Right lobe of liver (tissue), 4 donors: ENCODE results near the gene FGD5.

Source experiments
- CTCF ChIP-seq, 4 donors: fragments of 200-600 bp in 3 of 4; fragments of 450-650 bp in 1 of 4; IDR thresholded peaks; one replicate each; pipeline versions ENCODE4 v1.5.1 to v1.8.0; 2016 to 2022; ENCODE audit warnings: antibody characterized with exemption in 4 of 4, mild to moderate bottlenecking in 2 of 4
- POLR2A ChIP-seq: fragments of 450-650 bp; IDR thresholded peaks from one replicate; pipeline ENCODE4 v1.6.1; 2017; ENCODE audit warnings: antibody characterized with exemption, mild to moderate bottlenecking
- donor health status: DM: no; HTN: no; CAD: no.
- donor health status: DM: no; HTN: no; CAD: no.
- donor health status: DM: no; HTN: yes; CAD: no.

GRCh38 chr3:14861031-14861430 lies 42.3 kb downstream of the FGD5 start:
- TF ChIP-seq CTCF (IDR thresholded peaks at IDR 0.05) (no peak), POLR2A (no peak)
